Measurements from ENCODE around the gene NECAB3.

The NECAB3 gene

GRCh38 chr20:33709398-33709797 lies 35.2 kb upstream of the NECAB3 start:
- no peak for TF ChIP-seq CREB1 (IDR thresholded peaks at IDR 0.05; ENCODE audit: low read depth)
- TF ChIP-seq TAF1 (IDR thresholded peaks at IDR 0.05; ENCODE audit: low read depth), result no peak
- no peak for TF ChIP-seq ZBTB7A (IDR thresholded peaks at IDR 0.05; ENCODE audit: low read depth)
- no peak for TF ChIP-seq YY1 (IDR thresholded peaks at IDR 0.05; ENCODE audit: low read depth)
- no peak for TF ChIP-seq NFIC (IDR thresholded peaks at IDR 0.05)
- TF ChIP-seq TEAD4 (IDR thresholded peaks at IDR 0.05), result no peak
- no peak for TF ChIP-seq TCF12 (IDR thresholded peaks at IDR 0.05; ENCODE audit: low read depth)
- TF ChIP-seq RAD21 (IDR thresholded peaks at IDR 0.05; ENCODE audit: low read depth), result no peak
- no peak for TF ChIP-seq EGR1 (IDR thresholded peaks at IDR 0.05)
- no peak for TF ChIP-seq FOXM1 (IDR thresholded peaks at IDR 0.05; ENCODE audit: borderline replicate concordance, low read depth)

- TF ChIP-seq EP300 (IDR thresholded peaks at IDR 0.05; ENCODE audit: borderline replicate concordance) (no peak), RAD21 (IDR thresholded peaks at IDR 0.05; ENCODE audit: low read depth) (no peak), FOXM1 (IDR thresholded peaks at IDR 0.05; ENCODE audit: borderline replicate concordance, low read depth) (no peak), MAX (IDR thresholded peaks at IDR 0.05) (no peak), CEBPB (IDR thresholded peaks at IDR 0.05) (no peak), TEAD4 (IDR thresholded peaks at IDR 0.05) (no peak), TAF1 (IDR thresholded peaks at IDR 0.05; ENCODE audit: low read depth) (no peak), EGR1 (IDR thresholded peaks at IDR 0.05) (no peak), NFIC (IDR thresholded peaks at IDR 0.05) (no peak), ZBTB7A (IDR thresholded peaks at IDR 0.05; ENCODE audit: low read depth) (no peak), REST (IDR thresholded peaks at IDR 0.05; ENCODE audit: low read depth) (no peak), YY1 (IDR thresholded peaks at IDR 0.05; ENCODE audit: low read depth) (no peak), USF1 (IDR thresholded peaks at IDR 0.05) (no peak), TCF12 (IDR thresholded peaks at IDR 0.05; ENCODE audit: low read depth) (no peak)
Observed at GRCh38 chr20:33707668-33708067, 33.4 kb upstream of the NECAB3 start.

GRCh38 chr20:33704197-33704924 lies 30.1 kb upstream of the NECAB3 start:
- TF ChIP-seq MAX (IDR thresholded peaks at IDR 0.05) (no peak), TEAD4 (IDR thresholded peaks at IDR 0.05) (no peak), EGR1 (IDR thresholded peaks at IDR 0.05) (no peak), ZBTB7A (IDR thresholded peaks at IDR 0.05; ENCODE audit: low read depth) (no peak), EP300 (IDR thresholded peaks at IDR 0.05; ENCODE audit: borderline replicate concordance) (no peak), NFIC (IDR thresholded peaks at IDR 0.05) (no peak), FOXM1 (IDR thresholded peaks at IDR 0.05; ENCODE audit: borderline replicate concordance, low read depth) (no peak), TAF1 (IDR thresholded peaks at IDR 0.05; ENCODE audit: low read depth) (no peak), CEBPB (IDR thresholded peaks at IDR 0.05) (no peak), USF1 (IDR thresholded peaks at IDR 0.05) (no peak), RAD21 (IDR thresholded peaks at IDR 0.05; ENCODE audit: low read depth) (no peak), TCF12 (IDR thresholded peaks at IDR 0.05; ENCODE audit: low read depth) (no peak), CREB1 (IDR thresholded peaks at IDR 0.05; ENCODE audit: low read depth) (no peak), REST (IDR thresholded peaks at IDR 0.05; ENCODE audit: low read depth) (no peak), YY1 (IDR thresholded peaks at IDR 0.05; ENCODE audit: low read depth) (no peak)

- TF ChIP-seq REST (IDR thresholded peaks at IDR 0.05; ENCODE audit: low read depth) (no peak), CEBPB (IDR thresholded peaks at IDR 0.05) (no peak), FOXM1 (IDR thresholded peaks at IDR 0.05; ENCODE audit: borderline replicate concordance, low read depth) (no peak), EGR1 (IDR thresholded peaks at IDR 0.05) (no peak), ZBTB7A (IDR thresholded peaks at IDR 0.05; ENCODE audit: low read depth) (no peak), TAF1 (IDR thresholded peaks at IDR 0.05; ENCODE audit: low read depth) (no peak), USF1 (IDR thresholded peaks at IDR 0.05) (no peak), EP300 (IDR thresholded peaks at IDR 0.05; ENCODE audit: borderline replicate concordance) (no peak), TCF12 (IDR thresholded peaks at IDR 0.05; ENCODE audit: low read depth) (no peak), MAX (IDR thresholded peaks at IDR 0.05) (no peak), CREB1 (IDR thresholded peaks at IDR 0.05; ENCODE audit: low read depth) (no peak), RAD21 (IDR thresholded peaks at IDR 0.05; ENCODE audit: low read depth) (no peak), NFIC (IDR thresholded peaks at IDR 0.05) (no peak), YY1 (IDR thresholded peaks at IDR 0.05; ENCODE audit: low read depth) (no peak), TEAD4 (IDR thresholded peaks at IDR 0.05) (no peak)
Observed at GRCh38 chr20:33703498-33704137, 29.4 kb upstream of the NECAB3 start.

All from Ishikawa (cell line).